HG03432 (cell line): ENCODE results near the gene SIGLEC15.
"Not testable (repeated sequence)": the region's sequence is repeated elsewhere in the genome, so short reads cannot be mapped to it uniquely, and the experiment has no call there.

Experiments
- ATAC-seq: cut with Tn5 transposase; IDR thresholded peaks from one replicate; pipeline ENCODE4 v1.9.1; 2021; ENCODE audit warnings: mild to moderate bottlenecking, moderate library complexity; ENCODE audit not compliant: unreplicated experiment

SIGLEC15 gene, protein sequence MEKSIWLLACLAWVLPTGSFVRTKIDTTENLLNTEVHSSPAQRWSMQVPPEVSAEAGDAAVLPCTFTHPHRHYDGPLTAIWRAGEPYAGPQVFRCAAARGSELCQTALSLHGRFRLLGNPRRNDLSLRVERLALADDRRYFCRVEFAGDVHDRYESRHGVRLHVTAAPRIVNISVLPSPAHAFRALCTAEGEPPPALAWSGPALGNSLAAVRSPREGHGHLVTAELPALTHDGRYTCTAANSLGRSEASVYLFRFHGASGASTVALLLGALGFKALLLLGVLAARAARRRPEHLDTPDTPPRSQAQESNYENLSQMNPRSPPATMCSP

DNA sequence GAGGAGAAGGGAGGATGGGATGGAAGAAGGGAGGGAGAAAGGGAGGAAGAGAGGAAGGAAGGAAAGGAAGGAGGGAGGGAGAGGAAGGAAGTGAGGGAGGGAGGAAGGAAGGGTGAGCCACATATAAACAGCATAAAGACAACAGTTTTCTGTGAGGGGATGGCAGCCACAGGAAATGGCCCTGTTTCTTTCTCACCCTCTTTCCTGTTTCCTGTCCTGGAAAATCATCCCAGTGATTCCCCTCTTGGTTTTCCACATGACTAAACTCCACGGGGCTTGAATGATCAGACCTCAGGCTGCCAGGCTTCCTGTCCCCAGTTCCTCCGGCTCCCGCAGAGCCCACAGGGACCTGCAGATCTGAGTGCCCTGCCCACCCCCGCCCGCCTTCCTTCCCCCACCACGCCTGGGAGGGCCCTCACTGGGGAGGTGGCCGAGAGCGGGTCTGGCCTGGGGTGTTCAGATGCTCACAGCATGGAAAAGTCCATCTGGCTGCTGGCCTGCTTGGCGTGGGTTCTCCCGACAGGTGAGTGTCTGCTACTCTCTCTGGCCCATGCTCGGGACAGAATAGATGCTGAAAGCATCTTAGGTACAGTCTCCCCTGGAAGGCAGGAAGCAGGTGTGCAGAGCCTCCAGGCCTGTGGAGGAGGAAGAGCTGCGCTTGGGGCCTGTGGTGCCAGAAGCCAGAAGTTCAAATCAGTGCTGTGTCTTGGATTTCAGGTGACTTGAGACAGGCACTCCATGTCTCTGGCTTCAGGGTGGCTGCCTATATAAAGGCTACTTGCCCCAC lies at the start of gene SIGLEC15:
SIGLEC15 (plus strand) TSS at position 418 of the 787 bp plus-strand sequence; CDS start at position 472, 54 bp downstream.
- ATAC-seq = no peak

DNA sequence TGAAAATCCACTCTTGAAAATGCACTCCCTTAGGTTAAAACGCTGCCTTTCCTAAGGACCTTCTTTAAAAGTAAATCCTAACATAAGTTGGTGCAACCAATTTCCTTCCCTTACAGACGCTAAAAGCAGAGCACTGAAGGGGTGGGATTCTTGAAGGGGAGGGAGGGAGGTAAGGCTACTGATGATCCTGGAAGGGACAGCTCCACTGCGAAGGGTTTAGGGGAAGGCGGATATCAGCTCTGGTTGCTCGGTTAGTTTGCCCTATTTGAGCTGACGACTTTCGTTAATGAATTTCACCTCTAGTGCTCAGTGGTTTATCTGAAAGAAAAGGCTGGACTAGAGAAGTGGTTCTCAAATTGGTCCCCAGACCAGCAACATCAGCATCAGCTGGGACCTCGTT lies 49.7 kb upstream of the SIGLEC15 start:
- ATAC-seq = no peak

DNA sequence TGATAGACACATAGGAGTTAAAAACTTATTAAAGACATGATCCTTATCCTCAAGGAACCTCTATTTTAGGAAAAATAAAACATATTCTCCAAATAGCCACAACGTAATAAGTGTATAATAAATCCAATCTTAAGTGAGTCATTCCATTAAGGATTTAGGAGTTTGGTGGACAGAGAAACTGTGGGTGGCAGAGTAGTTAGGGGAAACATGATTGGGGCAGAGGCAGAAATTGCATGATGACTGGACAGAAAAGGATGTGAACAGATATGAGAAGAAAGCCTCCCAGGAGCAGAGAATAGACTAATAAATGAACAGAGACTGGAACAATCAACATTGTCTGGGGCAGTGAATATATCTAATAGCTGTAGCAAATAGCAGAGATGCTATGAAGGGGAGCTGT lies 48.1 kb upstream of the SIGLEC15 start:
- ATAC-seq = no peak

DNA sequence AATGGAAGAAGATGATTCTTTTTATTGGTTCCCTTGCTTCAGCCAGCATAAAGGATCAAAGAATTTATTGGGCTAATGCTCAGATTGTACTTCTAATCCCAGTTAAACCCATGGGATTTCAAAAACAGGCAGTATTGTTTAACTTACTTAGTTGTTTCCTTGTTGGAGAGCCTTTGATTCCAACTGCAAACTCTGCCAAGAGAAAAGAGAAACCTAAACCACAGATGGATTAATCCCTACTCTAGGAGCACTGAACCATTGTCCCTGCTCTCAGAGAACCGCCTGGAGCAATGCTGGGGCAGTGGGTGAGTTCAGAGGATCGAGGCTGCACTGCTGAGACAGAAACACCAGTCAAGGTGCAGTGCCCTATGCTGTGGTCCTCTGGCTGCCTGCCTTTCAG lies 44.9 kb upstream of the SIGLEC15 start:
- ATAC-seq = no peak

DNA sequence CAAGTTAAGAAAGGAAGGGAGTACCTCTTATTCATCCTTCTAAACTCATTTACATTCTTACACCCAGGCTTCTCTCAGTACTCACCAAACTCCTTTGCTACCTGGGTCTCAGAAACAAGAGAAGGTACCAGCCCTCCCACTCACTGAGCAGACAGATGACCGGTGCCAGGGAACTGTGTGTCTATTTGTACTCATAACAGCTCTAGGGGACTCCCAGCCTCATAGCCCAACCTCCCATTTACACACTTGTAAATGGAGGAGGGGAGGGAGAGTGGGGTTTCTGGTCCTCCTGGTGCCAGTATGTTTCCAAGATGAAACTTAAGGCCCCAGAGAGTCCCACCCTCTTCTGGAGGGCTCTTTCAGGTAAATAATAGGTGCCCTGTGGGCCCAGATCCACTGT lies 42.8 kb upstream of the SIGLEC15 start:
- peak; percentile 61 for ATAC-seq

DNA sequence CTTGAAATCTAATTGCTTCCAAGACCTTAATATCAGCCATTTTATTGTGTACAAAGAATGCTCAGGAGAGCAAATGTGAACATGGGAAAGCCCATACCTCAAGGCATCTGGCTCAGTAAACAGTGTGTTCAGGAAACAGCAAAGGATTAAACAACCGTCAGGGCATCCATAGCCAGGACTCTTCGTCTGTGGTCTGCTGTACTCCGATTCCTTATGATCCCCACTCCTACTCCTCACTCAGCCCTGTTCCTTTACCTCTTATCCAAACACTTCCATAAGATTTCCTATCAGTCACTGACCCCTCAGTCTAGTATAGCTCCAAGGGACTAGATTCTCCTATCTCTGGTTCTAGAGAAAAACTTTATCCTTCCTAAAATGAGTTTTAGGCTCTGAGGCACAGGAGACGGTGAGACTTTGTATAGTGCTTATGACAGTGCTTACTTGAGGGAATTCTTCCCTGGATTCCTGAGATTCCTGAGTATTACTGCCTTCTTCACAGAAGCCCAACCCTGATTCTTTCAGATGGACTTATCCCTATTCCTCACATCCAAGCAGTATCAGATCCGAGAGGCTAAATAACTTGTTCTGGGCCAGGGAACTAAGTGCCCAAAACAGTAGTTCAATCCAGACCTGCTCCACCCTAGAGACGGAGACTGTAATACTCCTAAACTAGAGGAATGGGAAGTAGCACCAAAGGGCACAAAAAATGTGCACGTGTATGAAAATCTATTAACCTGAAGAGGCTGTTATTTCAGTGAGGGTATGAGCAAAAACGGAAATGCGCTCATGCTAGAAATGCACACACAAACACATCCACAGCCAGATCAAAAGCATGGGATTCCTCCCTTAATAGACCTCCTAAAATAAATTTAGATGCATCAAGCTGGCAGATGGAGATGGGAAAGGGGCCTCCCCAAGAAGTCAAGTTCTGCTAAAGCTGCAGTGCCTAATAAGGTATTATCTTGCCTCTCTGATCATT lies 42.1 kb upstream of the SIGLEC15 start:
- no peak for ATAC-seq

DNA sequence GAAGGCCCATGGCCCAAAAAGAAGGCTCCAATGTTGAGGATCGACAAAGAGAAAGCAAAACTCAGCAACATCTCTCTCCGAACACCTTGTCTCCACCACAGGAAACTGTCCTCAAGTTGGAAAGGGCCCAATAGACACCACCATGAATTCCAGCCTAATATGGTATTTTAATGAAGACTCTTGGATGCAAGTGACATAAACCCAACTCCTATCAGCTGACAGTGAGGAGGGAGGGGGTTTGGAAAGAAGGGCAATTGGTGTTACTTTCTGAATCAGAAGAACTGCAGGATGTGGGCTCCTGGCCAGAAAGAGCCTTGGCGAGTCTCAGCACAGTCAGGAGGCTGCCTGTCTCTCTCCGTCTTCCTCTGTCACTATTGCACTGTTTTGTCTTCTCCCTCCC lies 40.3 kb upstream of the SIGLEC15 start:
- ATAC-seq = peak; percentile 48

DNA sequence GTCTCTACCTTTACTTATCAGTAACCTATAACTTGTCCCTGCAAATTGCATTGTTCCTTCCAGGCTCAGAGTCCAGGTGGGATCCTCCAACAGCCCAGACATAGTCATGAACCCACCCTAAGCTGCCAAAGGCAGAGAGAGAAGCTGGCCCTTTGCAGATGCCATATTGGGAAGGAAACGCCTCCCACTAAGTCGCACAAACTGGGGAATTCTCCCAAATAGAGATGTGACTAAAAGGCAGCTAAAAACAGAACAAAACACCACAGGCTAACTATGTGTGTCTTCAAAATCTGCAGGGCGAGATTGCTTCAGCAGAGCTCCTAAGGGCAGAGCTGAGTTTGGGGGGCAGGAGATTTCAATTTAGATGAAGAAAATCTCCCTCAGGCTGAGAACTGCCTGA lies 38.5 kb upstream of the SIGLEC15 start:
- ATAC-seq = no peak

DNA sequence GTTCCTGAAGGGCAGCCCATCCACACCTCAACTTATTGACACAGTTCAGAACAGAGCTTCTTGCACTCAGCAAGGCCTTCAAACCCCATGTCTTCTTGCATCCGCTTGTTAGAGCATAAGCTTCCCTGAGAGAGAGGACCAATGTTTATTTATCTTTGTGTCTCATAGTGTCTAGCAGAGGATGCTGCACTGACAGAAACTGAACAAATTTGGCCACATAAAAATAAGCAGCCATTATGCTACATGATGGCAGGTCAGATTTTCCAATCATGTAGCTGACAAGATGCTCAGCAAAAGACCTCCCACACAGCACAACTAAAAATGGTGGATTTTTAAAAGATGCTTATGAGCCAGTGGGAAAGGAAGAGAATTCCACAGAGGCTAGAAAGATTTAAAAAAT lies 38.1 kb upstream of the SIGLEC15 start:
- ATAC-seq = no peak

DNA sequence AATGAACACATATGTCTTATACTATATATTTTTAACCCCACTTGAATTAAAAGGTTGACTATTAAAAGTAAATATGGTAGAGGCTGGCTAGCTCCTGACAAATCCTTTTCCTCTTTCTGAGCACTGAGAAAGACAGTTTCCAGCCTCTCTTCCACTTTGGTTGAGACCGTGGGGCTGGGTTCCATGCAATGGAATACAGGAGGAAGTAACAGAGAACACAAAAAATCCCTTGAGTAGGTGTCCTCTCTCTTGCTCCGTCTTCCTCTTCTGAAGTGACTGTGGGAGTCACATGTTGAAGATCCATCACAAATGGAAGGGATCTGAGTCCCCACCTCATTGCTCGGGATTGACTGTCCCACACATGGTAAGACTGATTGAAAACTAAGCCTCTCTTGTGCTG lies 36.6 kb upstream of the SIGLEC15 start:
- ATAC-seq = no peak

DNA sequence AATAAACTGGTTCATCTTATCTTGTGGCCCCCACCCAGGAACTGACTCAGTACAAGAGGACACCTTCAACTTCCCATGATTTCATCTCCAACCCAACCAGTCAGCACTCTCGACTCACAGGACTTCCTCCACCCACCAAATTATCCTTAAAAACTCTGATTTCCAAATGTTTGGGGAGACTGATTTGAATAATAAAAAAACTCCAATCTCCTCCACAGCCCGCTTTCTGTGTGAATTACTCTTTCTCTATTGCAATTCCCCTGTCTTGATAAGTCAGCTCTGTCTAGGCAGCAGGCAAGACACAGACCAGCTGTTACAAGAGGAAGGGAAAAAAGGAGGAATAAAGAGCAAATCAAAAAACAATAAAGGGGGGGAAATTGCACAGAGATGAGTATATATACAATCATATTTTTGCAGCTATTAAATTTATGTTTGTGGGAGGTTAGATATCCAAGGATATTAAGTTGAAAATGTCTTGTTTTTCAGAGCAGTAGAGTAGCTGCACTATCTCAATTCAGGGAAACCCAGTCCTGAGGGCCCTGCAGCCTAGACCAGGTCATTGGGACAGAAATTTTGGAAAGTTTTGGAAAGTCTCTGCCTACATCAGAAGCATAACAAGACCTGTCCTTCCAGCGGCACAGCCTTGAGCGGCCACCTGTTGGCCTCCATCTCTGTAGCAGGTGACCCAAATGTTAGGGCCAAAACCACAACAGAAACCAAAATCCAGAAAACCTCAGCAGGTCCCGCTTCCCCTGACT lies 32.8 kb upstream of the SIGLEC15 start:
- no peak for ATAC-seq

DNA sequence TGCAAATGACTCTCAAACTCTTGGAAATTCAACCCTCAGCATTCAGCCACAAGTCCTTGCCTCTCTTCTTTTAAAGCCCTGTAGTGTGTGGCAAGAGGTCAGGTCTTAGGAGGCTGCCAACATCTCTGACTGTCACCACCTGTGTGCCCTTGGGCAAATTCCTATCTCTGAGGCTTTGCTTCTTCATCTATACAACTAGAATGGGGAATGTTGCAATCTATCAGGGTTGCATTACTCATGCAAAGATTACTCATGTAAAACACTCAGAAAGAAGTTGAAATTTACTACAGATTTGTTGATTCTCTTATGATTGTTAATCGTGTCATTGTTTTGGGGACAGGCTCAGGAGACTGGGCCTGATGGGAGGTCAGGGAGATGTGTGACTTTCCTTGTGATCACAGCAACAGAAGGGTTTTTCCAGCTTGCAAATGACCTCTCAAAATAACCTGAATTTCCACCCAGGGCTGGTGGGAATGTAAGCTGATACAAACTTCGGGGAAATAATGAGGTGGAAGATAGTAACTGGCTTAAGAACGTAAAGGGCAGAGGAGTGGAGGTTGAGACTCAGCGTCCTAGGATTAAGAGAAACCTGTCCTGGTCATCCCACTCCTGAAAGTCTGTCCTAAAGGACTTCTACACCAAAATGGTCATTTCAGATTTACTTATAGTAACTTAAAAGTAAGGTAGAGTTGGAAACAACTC lies 32.1 kb upstream of the SIGLEC15 start:
- no peak for ATAC-seq

DNA sequence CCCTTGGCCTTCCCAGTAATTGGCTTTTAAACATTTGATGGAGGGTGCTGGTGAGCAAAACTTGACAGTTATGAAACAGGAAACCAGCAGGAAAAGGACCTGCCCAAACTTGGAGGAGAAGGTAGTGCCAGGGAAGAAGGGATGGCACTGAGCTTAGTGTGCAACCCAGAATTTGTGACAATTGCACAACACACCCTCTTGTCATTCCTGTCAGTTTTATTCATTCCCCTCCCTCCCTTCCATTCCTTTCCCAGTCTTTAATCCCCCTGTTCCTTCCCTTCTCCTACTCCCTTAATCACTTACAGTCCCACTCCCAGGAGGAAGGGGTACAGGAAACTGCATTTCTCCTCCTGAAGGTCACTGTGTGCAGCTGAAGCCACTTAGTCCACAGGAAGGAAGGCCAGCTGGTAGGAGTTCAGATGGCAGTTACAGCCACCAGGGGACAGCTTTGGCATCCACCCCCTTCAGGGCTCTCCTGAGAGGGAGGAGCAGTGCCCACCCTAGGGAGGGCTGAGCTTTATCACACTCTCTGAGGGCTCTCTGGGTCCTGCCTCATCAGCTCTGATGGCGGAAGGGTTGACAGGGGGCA lies 24.0 kb upstream of the SIGLEC15 start:
- ATAC-seq = no peak

DNA sequence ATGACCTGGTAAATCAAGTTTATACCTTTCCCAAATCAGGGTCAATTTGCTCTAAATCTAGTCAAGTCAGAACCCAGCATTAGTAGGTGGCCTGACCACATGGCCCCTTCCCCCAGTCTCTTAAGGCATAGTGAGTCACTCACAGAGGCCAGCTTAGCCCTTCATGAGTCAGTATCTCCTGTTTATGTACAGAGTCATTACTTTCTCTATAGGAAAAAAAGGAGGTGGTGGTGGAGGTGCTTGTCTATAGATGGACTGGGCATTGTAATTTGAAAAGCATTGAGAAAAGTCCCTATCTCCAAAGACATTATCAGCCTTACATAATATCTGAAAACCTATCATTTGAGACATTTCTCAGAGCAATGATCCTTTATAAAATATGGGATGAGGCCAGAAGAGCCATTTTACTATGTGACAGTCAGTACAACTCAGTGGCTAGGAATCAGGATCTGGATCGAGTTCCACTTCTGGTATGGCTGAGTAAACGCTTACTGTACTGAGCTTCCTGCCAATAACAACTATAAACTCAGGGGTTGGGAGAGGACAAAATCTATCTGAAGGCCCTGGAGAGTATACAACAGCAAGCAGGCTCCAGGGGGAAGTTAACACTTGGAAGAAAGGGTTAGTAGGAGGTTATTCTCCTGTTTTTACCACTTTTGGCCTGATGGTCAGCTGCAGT lies 22.5 kb upstream of the SIGLEC15 start:
- ATAC-seq = no peak

DNA sequence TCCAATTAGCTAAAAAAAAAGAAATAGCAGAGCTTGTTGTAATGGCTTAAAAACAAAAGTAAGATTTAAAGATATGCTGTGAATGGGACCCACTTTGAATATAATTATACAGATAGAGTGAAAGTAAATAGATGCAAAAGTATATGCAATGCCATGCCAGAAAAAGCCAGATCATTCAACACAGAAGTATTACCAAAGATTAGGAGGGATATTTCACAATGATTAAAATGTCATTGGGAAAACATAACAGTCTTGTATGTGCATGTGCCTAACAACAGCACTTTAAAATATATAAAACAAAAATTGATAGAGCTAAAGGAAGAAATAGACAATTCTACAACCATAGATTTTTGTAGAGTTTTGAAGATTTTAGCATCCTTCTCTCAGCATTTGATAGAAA lies 19.9 kb upstream of the SIGLEC15 start:
- no peak for ATAC-seq

DNA sequence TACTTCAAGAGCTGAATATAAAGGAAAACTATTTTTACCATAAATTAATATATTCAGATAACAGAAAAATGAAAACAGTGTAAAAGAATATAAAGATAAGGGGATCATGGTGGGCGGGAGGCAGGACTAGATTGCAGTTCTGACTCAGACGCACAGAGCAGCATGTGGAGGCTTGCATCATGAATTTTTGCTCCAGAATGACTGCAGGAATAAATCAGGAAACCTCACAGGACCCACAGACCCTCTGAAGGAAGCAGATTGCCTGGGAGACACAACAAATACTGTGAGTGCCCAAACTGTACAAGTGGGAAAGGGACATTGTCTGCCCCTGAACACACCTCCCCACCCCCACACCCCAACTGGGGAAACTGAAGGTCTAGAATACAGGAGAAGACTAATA lies 19.2 kb upstream of the SIGLEC15 start:
- no peak for ATAC-seq

DNA sequence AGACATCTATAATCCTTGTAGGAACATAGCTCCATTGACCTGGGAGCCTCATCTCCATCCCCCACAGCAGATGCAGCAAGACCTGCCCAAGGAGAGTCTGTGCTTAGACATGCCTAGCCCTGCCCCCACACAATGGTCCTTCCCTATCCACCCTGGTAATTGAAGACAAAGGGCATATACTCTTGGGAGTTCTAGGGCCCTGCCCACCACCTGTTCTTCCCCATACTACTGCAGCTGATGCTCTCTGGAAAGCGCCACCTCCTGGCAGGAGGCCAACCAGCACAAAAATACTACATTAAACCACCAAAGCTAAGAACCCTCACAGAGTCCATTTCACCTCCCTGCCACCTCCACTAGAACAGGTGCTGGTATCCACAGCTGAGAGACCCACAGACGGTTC lies 18.3 kb upstream of the SIGLEC15 start:
- not testable (repeated sequence) for ATAC-seq

DNA sequence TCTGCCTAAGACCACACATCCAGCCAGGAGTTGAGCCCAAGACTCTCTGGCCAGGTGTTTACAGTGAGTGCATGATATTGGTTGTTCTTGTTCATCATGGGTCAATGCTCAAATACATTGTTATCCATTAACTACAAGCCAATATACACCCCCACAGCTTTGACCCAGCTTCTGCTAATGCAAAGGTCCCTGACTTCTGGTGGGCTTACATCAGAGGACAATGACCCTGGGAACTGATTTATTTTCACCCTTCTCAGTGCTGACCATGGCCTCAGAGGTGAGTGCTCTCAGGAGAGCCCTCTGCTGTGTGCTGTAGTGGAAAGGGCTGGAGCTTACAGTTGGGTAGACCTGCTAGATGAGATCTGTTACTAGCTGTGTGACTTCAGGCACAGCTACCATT lies 10.7 kb upstream of the SIGLEC15 start:
- not testable (repeated sequence) for ATAC-seq

DNA sequence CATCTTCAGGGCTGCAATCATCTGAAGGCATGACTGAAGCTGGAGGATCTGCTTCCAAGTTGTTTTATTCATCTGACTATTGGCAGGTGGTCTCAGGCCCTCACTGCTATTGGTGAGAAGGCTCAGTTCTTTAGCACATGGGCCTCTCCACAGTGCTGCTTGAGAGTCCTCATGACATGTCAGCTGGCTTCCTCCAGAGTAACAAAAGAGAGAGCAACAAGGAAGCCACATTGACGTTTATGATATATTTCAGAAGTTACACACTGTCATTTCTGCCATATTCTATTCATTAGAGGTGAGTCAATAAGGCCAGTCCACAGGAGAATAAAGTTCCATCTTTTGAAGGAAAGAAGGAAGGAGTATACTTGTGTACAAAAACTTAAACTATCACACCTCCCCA lies 7.9 kb upstream of the SIGLEC15 start:
- ATAC-seq = no peak
